Measurements from ENCODE around the gene SCARF1. TPM values are rescaled to one million over a fixed set of nuclear protein-coding genes. Genes with fewer than 3 reads are reported as not detected.

SCARF1 gene
- total RNA-seq, 1 donor from 2014 or later: 37.4 TPM

DNA sequence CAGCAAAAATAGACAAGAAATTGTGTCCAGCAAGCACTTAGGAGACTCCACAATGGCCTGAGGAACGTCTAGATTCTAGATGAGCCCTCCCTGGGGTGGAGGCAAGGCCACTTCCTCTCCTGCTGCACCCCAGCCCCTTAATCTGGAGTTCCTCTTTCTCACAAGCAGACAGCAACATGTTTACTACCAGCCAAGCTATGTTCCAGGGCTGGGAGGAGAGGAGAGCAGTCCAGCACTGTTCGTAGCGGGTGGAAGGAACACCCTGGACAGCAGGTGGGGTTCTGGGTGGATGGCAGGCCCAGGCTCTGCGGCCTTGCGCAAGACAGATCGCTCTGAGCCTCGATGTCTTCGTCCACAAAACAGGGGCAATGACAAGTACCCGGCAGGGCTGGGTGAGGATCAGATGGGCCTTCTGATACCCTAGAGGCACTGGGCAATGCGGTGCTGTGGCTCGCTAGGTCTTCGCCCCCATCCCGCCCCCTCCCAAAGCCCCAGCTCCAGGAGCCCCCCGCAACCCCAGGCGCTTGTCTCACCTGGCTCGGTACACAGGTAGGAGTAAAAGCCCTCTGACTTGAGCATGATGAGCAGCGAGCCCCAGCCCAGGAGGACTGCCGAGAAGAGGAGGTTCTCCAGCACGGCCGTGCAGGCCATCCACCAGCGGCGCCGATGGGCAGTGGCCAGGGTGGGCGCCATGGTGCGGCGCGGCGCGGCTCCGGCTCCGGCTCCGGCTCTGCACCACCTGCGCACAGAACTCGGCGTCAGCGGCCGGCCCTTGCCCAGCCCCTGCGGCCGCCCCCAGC is 18.1 kb downstream of the SCARF1 start:
- DNase-seq (peak; percentile 67), ATAC-seq (peak; percentile 0 to 21)
- Histone ChIP-seq H3K27me3 (ENCODE audit: low read depth) (no peaks in the 10 kb centered on the region), H3K36me3 (peaks cover 13% of the 10 kb centered on the region), H3K4me1 (peaks cover 50% of the 10 kb centered on the region), H3K27ac (peak overlapping the region; percentile 89), H3K9me3 (no peaks in the 10 kb centered on the region), H3K4me3 (peak overlapping the region; percentile 94)
- intact Hi-C loops (cut with DNase I): loop anchor here (5.0 kb wide), 1 partner anchor 50 kb away; no protein-coding TSS in a partner anchor
- TF ChIP-seq, protein P1, sequence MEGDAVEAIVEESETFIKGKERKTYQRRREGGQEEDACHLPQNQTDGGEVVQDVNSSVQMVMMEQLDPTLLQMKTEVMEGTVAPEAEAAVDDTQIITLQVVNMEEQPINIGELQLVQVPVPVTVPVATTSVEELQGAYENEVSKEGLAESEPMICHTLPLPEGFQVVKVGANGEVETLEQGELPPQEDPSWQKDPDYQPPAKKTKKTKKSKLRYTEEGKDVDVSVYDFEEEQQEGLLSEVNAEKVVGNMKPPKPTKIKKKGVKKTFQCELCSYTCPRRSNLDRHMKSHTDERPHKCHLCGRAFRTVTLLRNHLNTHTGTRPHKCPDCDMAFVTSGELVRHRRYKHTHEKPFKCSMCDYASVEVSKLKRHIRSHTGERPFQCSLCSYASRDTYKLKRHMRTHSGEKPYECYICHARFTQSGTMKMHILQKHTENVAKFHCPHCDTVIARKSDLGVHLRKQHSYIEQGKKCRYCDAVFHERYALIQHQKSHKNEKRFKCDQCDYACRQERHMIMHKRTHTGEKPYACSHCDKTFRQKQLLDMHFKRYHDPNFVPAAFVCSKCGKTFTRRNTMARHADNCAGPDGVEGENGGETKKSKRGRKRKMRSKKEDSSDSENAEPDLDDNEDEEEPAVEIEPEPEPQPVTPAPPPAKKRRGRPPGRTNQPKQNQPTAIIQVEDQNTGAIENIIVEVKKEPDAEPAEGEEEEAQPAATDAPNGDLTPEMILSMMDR (IDR thresholded peaks at IDR 0.05): no peak

DNA sequence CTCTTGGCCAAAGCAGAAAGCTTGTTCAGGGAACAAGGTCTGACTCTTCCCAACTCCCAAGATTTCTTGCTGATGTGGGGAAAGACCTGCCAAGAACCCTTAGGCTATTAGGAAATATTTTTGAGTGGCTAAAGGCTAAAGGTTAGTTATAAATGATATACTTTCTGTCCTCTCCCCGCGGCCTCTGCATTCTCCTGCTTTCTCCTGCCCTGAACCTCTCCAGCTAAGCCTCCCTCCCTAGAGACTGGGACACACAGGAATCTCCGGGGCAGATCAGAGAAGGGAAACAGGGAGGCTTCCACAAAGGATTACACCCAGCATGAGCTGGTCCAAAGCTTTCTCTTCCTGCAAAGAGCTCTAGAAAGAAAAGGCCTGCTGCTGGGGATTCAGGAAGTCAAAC is 19.2 kb downstream of the SCARF1 start:
- intact Hi-C loops (cut with DNase I): loop anchor here (5.0 kb wide), 1 partner anchor 49 kb away; no protein-coding TSS in a partner anchor
- DNase-seq: no peak
- Histone ChIP-seq H3K27me3 (ENCODE audit: low read depth) (no peaks in the 10 kb centered on the region), H3K4me3 (peak overlapping the region; percentile 94), H3K4me1 (peaks cover 50% of the 10 kb centered on the region), H3K36me3 (peaks cover 20% of the 10 kb centered on the region), H3K27ac (peak overlapping the region; percentile 89), H3K9me3 (no peaks in the 10 kb centered on the region)
- TF ChIP-seq, protein P1 (IDR thresholded peaks at IDR 0.05): no peak
- no peak for ATAC-seq

DNA sequence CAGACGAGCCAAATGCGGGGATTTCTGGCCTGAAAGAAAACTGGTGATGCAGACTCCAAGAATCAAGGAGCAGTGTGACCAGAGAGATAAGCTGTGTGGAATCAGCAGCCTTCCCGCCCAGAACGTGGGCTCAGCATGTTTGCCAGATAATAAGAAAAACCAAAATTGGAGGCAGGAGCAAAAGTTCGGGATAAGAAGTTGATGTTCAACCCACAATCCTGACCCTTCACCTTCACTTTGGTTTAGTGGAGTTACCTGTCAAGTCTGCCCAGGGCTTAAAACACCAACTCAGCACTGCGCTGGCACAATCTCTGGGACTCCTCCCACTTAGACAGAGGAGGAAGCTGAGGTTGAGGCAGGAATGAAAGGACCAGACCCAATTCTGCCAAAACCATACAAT is 20.0 kb downstream of the SCARF1 start:
- ATAC-seq (no peak), DNase-seq (no peak)
- Histone ChIP-seq H3K27me3 (ENCODE audit: low read depth) (no peaks in the 10 kb centered on the region), H3K36me3 (peaks cover 25% of the 10 kb centered on the region), H3K9me3 (no peaks in the 10 kb centered on the region), H3K4me3 (no peak overlapping the region), H3K27ac (peak overlapping the region; percentile 89), H3K4me1 (peaks cover 45% of the 10 kb centered on the region)
- intact Hi-C loops (cut with DNase I): loop anchor here (5.0 kb wide), 1 partner anchor 48 kb away; no protein-coding TSS in a partner anchor
- TF ChIP-seq, protein P1 (IDR thresholded peaks at IDR 0.05): no peak

DNA sequence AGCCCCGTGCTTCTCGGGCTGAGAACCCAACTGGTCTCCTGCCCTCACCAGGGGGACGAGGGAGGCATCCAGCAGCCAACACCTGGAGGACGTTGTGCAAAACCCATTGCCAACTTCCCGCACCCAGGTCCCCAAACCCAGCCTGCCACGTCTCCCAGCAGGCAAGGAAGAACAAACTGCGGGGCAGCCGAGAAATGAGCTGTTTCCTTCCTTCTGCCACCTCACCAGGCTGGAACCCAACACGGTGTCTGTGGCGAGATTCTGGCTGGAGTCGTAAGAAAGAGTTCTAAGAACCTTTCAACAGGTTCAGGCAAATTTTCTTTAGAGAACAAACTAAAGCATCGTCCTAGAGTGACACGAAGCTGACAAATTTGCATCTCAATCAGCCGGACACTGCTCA is 20.5 kb downstream of the SCARF1 start:
- intact Hi-C loops (cut with DNase I): loop anchor here (5.0 kb wide), 1 partner anchor 48 kb away; no protein-coding TSS in a partner anchor
- no peak for ATAC-seq
- TF ChIP-seq, protein P1 (IDR thresholded peaks at IDR 0.05): no peak
- no peak overlapping the region for H3K27ac ChIP-seq
- H3K9me3 ChIP-seq: no peaks in the 10 kb centered on the region
- H3K27me3 ChIP-seq (ENCODE audit: low read depth): no peaks in the 10 kb centered on the region
- no peak for DNase-seq
- H3K4me1 ChIP-seq: peaks cover 40% of the 10 kb centered on the region
- no peak overlapping the region for H3K4me3 ChIP-seq
- H3K36me3 ChIP-seq: peaks cover 25% of the 10 kb centered on the region

DNA sequence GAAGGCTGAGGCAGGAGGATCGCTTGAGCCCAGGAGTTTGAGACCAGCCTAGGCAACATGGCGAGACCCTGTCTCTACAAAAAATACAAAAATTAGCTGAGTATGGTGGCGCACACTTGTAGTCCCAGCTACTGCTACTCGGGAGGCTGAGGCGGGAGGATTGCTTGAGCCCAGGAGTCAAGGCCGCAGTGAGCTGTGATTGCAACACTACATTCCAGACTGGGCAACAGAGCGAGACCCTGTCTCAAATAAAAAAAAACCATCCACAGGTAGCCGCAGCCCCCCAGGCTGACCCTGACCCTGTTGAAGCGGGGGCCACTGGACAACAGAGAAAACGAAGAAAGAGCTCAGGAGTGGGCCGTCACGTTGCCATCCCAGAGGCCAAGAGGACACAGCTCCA is 20.9 kb downstream of the SCARF1 start:
- intact Hi-C loops (cut with DNase I): loop anchor here (5.0 kb wide), 1 partner anchor 47 kb away; no protein-coding TSS in a partner anchor
- Histone ChIP-seq H3K4me3 (no peak overlapping the region), H3K9me3 (no peaks in the 10 kb centered on the region), H3K4me1 (peaks cover 36% of the 10 kb centered on the region), H3K27me3 (ENCODE audit: low read depth) (no peaks in the 10 kb centered on the region), H3K27ac (no peak overlapping the region), H3K36me3 (peaks cover 26% of the 10 kb centered on the region)
- DNase-seq (no peak), ATAC-seq (no peak)
- TF ChIP-seq, protein P1 (IDR thresholded peaks at IDR 0.05): no peak
